Ishikawa (cell line): ENCODE results near the gene SYTL3.

Source experiments
- CEBPB ChIP-seq: IDR thresholded peaks from 2 replicates; pipeline ENCODE4 v1.6.1; 2012
- CREB1 ChIP-seq: IDR thresholded peaks from 2 replicates; pipeline ENCODE4 v1.6.1; 2012; ENCODE audit warnings: low read depth
- EGR1 ChIP-seq: IDR thresholded peaks from 2 replicates; pipeline ENCODE4 v1.6.1; 2012
- EP300 ChIP-seq: IDR thresholded peaks from 2 replicates; pipeline ENCODE4 v1.6.1; 2012; ENCODE audit warnings: borderline replicate concordance
- FOXM1 ChIP-seq: IDR thresholded peaks from 2 replicates; pipeline ENCODE4 v1.6.1; 2012; ENCODE audit warnings: low read depth, borderline replicate concordance
- NFIC ChIP-seq: IDR thresholded peaks from 2 replicates; pipeline ENCODE4 v1.6.1; 2012
- RAD21 ChIP-seq: IDR thresholded peaks from 2 replicates; pipeline ENCODE4 v1.6.1; 2012; ENCODE audit warnings: low read depth
- TAF1 ChIP-seq: IDR thresholded peaks from 2 replicates; pipeline ENCODE4 v1.6.1; 2012; ENCODE audit warnings: low read depth, mild to moderate bottlenecking
- TCF12 ChIP-seq: IDR thresholded peaks from 2 replicates; pipeline ENCODE4 v1.6.1; 2012; ENCODE audit warnings: low read depth
- TEAD4 ChIP-seq: IDR thresholded peaks from 2 replicates; pipeline ENCODE4 v1.6.1; 2012
- YY1 ChIP-seq: IDR thresholded peaks from 2 replicates; pipeline ENCODE4 v1.6.1; 2012; ENCODE audit warnings: low read depth
- ZBTB7A ChIP-seq: IDR thresholded peaks from 2 replicates; pipeline ENCODE4 v1.6.1; 2012; ENCODE audit warnings: low read depth
- TF ChIP-seq, protein P1 (sequence below): IDR thresholded peaks from 2 replicates; pipeline ENCODE4 v1.6.1; 2012
- TF ChIP-seq, protein P2 (sequence below): IDR thresholded peaks from 2 replicates; pipeline ENCODE4 v1.6.1; 2012; ENCODE audit warnings: low read depth, mild to moderate bottlenecking
- TF ChIP-seq, protein P3 (sequence below): IDR thresholded peaks from 2 replicates; pipeline ENCODE4 v1.6.1; 2012

SYTL3 gene

GRCh38 chr6:158772851-158773371 is 123.1 kb downstream of the SYTL3 start:
- TF ChIP-seq, protein P1, sequence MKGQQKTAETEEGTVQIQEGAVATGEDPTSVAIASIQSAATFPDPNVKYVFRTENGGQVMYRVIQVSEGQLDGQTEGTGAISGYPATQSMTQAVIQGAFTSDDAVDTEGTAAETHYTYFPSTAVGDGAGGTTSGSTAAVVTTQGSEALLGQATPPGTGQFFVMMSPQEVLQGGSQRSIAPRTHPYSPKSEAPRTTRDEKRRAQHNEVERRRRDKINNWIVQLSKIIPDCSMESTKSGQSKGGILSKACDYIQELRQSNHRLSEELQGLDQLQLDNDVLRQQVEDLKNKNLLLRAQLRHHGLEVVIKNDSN = no peak
- TF ChIP-seq CREB1 = no peak
- no peak for TF ChIP-seq FOXM1
- TF ChIP-seq ZBTB7A = no peak
- no peak for TF ChIP-seq RAD21
- TF ChIP-seq, protein P2, sequence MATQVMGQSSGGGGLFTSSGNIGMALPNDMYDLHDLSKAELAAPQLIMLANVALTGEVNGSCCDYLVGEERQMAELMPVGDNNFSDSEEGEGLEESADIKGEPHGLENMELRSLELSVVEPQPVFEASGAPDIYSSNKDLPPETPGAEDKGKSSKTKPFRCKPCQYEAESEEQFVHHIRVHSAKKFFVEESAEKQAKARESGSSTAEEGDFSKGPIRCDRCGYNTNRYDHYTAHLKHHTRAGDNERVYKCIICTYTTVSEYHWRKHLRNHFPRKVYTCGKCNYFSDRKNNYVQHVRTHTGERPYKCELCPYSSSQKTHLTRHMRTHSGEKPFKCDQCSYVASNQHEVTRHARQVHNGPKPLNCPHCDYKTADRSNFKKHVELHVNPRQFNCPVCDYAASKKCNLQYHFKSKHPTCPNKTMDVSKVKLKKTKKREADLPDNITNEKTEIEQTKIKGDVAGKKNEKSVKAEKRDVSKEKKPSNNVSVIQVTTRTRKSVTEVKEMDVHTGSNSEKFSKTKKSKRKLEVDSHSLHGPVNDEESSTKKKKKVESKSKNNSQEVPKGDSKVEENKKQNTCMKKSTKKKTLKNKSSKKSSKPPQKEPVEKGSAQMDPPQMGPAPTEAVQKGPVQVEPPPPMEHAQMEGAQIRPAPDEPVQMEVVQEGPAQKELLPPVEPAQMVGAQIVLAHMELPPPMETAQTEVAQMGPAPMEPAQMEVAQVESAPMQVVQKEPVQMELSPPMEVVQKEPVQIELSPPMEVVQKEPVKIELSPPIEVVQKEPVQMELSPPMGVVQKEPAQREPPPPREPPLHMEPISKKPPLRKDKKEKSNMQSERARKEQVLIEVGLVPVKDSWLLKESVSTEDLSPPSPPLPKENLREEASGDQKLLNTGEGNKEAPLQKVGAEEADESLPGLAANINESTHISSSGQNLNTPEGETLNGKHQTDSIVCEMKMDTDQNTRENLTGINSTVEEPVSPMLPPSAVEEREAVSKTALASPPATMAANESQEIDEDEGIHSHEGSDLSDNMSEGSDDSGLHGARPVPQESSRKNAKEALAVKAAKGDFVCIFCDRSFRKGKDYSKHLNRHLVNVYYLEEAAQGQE = no peak
- TF ChIP-seq TCF12 = no peak
- no peak for TF ChIP-seq CEBPB
- TF ChIP-seq EP300 = no peak
- no peak for TF ChIP-seq NFIC
- TF ChIP-seq, protein P3, sequence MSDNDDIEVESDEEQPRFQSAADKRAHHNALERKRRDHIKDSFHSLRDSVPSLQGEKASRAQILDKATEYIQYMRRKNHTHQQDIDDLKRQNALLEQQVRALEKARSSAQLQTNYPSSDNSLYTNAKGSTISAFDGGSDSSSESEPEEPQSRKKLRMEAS = no peak
- TF ChIP-seq YY1 = no peak
- no peak for TF ChIP-seq TEAD4
- no peak for TF ChIP-seq TAF1

DNA sequence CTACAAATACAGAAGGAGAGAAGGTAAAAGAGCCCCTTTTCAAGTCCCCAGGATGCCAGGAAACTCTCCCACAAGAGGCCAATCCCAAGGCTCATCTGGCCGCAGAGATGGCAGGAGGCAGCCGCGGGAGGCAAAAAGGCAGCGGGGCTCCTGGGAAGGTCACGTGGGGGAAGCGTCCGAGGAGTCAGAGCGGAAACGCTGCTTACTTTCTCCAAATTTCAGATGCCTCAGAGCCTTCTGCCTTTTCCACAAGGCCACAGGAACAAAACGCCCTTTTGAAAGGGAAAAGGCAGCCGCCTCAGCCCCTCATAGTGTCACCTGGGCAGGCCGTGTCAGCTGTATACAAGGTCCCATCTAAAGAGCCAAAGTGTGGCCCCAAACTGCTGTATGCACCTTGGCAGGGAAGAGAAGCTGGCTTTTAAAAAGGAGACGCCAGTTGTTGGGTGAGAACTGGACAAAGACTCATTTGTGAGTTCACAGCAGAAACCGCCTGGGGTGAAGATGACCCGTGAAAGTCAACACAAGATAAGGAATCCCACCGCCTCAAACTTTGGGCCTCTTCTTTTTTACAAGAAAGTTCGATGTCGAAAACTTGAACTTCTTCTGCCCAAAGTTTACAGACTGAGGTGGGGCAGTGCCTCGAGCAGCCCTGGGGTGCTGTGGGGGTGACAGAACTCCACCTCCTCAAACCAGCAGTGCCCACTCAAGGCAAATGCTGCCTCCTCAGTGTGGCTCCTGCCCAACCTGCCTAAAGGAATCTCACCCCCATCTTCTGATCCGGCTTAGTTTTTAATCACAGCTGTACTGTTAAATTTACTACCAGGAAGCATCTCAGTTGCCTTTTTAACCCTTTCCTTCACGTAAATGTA is 124.0 kb downstream of the SYTL3 start:
- TF ChIP-seq FOXM1 (no peak), ZBTB7A (no peak), EP300 (no peak), TCF12 (no peak), CEBPB (no peak), EGR1 (no peak), NFIC (no peak)
- TF ChIP-seq, protein P1 = no peak

DNA sequence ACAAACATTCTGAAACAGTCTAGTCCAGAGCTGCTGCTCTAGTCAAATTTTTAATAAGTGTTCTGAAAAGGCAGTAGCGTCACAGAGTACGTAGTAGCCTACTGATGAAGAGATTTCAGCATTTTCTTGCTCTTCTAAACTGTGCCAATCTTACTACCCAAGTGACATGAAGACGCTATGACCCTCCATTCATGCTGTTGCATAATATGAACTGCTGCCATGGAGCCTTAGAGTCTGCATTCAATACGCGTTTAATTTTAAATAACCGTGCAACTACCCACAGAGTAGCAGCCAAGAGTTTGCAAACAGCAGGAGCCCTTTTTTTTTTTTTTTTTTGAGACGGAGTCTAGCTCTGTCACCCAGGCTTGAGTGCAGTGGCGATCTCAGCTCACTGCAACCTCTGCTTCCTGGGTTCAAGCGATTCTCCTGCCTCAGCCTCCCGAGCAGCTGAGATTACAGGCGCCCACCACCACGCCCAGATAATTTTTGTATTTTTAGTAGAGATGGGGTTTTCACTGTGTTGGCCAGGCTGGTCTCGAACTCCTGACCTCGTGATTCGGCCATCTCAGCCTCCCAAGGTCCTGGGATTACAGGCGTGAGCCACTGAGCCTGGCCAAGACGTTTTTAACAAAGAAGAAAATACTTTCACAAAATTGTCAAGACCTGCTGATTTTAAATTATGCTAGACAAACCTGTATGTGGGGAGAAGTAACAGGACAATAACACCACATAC is 125.0 kb downstream of the SYTL3 start:
- TF ChIP-seq ZBTB7A (no peak), RAD21 (no peak)

DNA sequence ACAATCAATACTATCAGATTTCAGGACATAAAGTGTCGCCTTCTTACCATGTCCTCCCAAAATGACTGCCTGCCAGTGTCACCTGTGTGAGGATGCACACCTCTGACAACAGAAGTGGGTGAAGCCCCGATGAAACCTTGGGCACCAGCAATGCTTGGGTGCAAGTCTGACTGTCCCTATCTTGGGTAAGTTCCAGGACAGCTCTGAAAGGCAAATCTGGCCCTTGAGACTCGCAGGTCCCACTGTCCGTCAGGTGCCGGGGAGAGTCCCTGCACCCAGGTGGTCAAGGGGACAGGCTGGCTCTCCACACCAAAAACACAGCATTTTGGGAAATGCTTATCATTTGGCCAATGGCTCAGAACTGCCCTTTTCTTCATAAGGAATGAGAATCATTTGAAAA is 126.0 kb downstream of the SYTL3 start:
- no peak for TF ChIP-seq CEBPB
- TF ChIP-seq, protein P2 = no peak
- no peak for TF ChIP-seq TAF1
- TF ChIP-seq, protein P1 = no peak
- no peak for TF ChIP-seq FOXM1
- TF ChIP-seq NFIC = no peak
- no peak for TF ChIP-seq EP300
- no peak for TF ChIP-seq CREB1
- TF ChIP-seq EGR1 = no peak
- TF ChIP-seq, protein P3 = no peak
- no peak for TF ChIP-seq TCF12
- no peak for TF ChIP-seq RAD21
- TF ChIP-seq TEAD4 = no peak
- TF ChIP-seq YY1 = no peak

- TF ChIP-seq, protein P3 = no peak
- TF ChIP-seq NFIC (no peak), TEAD4 (no peak), CEBPB (no peak), YY1 (no peak), TCF12 (no peak), FOXM1 (no peak), EP300 (no peak), RAD21 (no peak), CREB1 (no peak), EGR1 (no peak), ZBTB7A (no peak), TAF1 (no peak)
- TF ChIP-seq, protein P1 = no peak
- TF ChIP-seq, protein P2 = no peak
Measured at GRCh38 chr6:158776737-158777136, 126.9 kb downstream of the SYTL3 start.
